Testis (tissue), 2 donors: Measurements from ENCODE around the gene LYSMD4.

Source experiments
- POLR2A ChIP-seq: fragments of 450-650 bp; IDR thresholded peaks from one replicate; pipeline ENCODE4 v1.6.1; 2017; ENCODE audit warnings: antibody characterized with exemption, mild to moderate bottlenecking, moderate library complexity
- TF ChIP-seq, protein P1 (sequence below), 3 experiments: fragments of 450-650 bp in 2 of 3; fragments of 200-600 bp in 1 of 3; sonication (generic) in 1 of 3; IDR thresholded peaks; one replicate each; pipeline ENCODE4 v1.5.1; 2016 to 2019; ENCODE audit warnings: antibody characterized with exemption in 3 of 3, mild to moderate bottlenecking in 2 of 3, moderate library complexity in 1 of 3

DNA sequence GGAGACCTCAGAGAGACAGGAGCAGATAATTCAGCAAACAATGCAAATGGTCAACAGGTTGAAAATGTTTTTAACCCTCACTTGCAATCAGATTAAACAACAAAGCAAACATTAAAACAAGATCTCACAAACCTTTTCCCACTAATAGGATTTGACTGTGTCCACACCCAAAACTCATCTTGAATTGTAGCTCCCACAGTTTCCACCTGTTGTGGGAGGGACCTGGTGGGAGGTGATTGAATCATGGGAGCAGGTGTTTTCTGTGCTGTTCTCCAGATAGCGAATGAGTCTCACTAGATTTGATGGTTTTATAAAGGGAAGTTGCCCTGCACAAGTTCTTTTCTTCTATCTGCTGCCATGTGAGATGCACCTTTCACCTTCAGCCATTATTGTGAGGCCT is 1.3 kb upstream of the LYSMD4 start:
- TF ChIP-seq, protein P1, sequence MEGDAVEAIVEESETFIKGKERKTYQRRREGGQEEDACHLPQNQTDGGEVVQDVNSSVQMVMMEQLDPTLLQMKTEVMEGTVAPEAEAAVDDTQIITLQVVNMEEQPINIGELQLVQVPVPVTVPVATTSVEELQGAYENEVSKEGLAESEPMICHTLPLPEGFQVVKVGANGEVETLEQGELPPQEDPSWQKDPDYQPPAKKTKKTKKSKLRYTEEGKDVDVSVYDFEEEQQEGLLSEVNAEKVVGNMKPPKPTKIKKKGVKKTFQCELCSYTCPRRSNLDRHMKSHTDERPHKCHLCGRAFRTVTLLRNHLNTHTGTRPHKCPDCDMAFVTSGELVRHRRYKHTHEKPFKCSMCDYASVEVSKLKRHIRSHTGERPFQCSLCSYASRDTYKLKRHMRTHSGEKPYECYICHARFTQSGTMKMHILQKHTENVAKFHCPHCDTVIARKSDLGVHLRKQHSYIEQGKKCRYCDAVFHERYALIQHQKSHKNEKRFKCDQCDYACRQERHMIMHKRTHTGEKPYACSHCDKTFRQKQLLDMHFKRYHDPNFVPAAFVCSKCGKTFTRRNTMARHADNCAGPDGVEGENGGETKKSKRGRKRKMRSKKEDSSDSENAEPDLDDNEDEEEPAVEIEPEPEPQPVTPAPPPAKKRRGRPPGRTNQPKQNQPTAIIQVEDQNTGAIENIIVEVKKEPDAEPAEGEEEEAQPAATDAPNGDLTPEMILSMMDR (IDR thresholded peaks at IDR 0.05): no peak
- TF ChIP-seq POLR2A: no peak
